ENCODE results near the gene CPM. TPM values are rescaled to one million over a fixed set of nuclear protein-coding genes. Genes with fewer than 3 reads are reported as not detected.

The CPM gene
- total and polyA plus RNA-seq, 2 of the 4 experiments (the other 2 are of a cell fraction) = 2.0 to 8.8 TPM

DNA sequence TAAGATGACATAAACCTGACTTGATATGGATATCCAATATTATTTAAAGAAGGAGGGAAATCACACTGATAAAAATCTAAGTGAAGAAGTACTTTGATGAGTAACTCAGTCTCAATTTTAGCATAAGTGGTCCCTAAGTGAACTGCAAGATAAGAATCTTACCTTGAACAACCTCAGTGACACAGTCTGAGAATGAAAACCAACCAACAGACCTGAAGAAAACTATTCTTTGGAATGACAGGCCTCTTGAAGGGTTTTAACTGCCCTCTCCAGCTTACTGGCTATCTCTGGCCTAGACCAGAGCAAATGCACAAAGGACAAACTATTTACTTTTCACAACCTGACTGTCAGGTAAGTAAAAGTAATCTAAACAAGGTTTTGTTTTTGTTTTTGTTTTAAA lies 44.7 kb downstream of the CPM start:
- no peak overlapping the region for H3K14ac ChIP-seq (replicated peaks; ENCODE audit: low read depth, low read length)
- H2BK20ac ChIP-seq (ENCODE audit: low read depth, low read length) = no peak overlapping the region
- no peak overlapping the region for H3K9ac ChIP-seq (ENCODE audit: low read depth, low read length)
- H2AFZ ChIP-seq (replicated peaks; ENCODE audit: low read length, poor library complexity) = no peak overlapping the region
- H3K4me1 ChIP-seq (ENCODE audit: control insufficient read depth, insufficient read depth, low read length) = no peaks in the 10 kb centered on the region
- intact Hi-C loops (cut with micrococcal nuclease) = no loop called here
- no peak overlapping the region for H2BK5ac ChIP-seq (ENCODE audit: low read depth, low read length, poor library complexity, severe bottlenecking)
- H3K56ac ChIP-seq (ENCODE audit: extremely low read depth, insufficient read depth, low read length) = no peak overlapping the region
- H2AK5ac ChIP-seq (ENCODE audit: low read depth, low read length) = no peak overlapping the region
- in situ Hi-C loops (cut with MboI; ENCODE audit: low sequenced_read_pairs) = no loop called here
- dilution Hi-C loops (cut with HindIII; ENCODE audit: low sequenced_read_pairs, unreplicated experiment) = no loop called here
- no peak overlapping the region for H3K27ac ChIP-seq (ENCODE audit: insufficient read depth, low read length)
- no peak overlapping the region for H3K4ac ChIP-seq (ENCODE audit: low read depth, low read length)
- no peaks in the 10 kb centered on the region for H3K9me1 ChIP-seq (ENCODE audit: insufficient read depth, low read length)
- POLR2A ChIA-PET (ENCODE audit: unreplicated experiment) = no interaction called here
- ATAC-seq (ENCODE audit: low read depth) (no peak), DNase-seq (no peak)
- no peak overlapping the region for H2BK120ac ChIP-seq (ENCODE audit: low read depth, low read length)
- no peaks in the 10 kb centered on the region for H3K36me3 ChIP-seq (ENCODE audit: control insufficient read depth, insufficient read depth, low read length)
- no peak overlapping the region for H2AK9ac ChIP-seq (replicated peaks; ENCODE audit: low read depth, low read length, poor library complexity)
- no peak overlapping the region for H4K5ac ChIP-seq (ENCODE audit: low read depth, low read length)
- BruUV-seq (replicated peaks) = no TSS peak
- H4K8ac ChIP-seq (ENCODE audit: low read depth in 2 of 2, low read length in 2 of 2) = no peak overlapping the region
- CTCF ChIA-PET = no interaction called here
- TF ChIP-seq CHD1 (IDR thresholded peaks at IDR 0.05; ENCODE audit: low read depth, low read length) (no peak), MXI1 (IDR thresholded peaks at IDR 0.05; ENCODE audit: borderline replicate concordance, low read depth, low read length) (no peak), NFE2L2 (IDR thresholded peaks at IDR 0.05; ENCODE audit: low read depth, low read length) (no peak), CEBPB (IDR thresholded peaks at IDR 0.05; ENCODE audit: low read depth, low read length) (no peak), RCOR1 (IDR thresholded peaks at IDR 0.05; ENCODE audit: insufficient replicate concordance, low read length) (no peak), FOS (IDR thresholded peaks at IDR 0.05; ENCODE audit: low read depth, low read length) (no peak), BHLHE40 (IDR thresholded peaks at IDR 0.05; ENCODE audit: low read depth, low read length) (no peak), MAFK (IDR thresholded peaks at IDR 0.05; ENCODE audit: low read depth, low read length) (no peak), RAD21 (IDR thresholded peaks at IDR 0.05; ENCODE audit: low read length) (no peak), SMC3 (IDR thresholded peaks at IDR 0.05; ENCODE audit: low read depth, low read length) (no peak), POLR2A (IDR thresholded peaks at IDR 0.05; ENCODE audit: low read depth, low read length) (no peak), RFX5 (IDR thresholded peaks at IDR 0.05; ENCODE audit: low read depth, low read length) (no peak), MAZ (IDR thresholded peaks at IDR 0.05; ENCODE audit: borderline replicate concordance, low read depth, low read length) (no peak)
- TF ChIP-seq, protein P1, sequence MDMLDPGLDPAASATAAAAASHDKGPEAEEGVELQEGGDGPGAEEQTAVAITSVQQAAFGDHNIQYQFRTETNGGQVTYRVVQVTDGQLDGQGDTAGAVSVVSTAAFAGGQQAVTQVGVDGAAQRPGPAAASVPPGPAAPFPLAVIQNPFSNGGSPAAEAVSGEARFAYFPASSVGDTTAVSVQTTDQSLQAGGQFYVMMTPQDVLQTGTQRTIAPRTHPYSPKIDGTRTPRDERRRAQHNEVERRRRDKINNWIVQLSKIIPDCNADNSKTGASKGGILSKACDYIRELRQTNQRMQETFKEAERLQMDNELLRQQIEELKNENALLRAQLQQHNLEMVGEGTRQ (IDR thresholded peaks at IDR 0.05; ENCODE audit: low read depth, low read length) = no peak
- TF ChIP-seq, protein P2, sequence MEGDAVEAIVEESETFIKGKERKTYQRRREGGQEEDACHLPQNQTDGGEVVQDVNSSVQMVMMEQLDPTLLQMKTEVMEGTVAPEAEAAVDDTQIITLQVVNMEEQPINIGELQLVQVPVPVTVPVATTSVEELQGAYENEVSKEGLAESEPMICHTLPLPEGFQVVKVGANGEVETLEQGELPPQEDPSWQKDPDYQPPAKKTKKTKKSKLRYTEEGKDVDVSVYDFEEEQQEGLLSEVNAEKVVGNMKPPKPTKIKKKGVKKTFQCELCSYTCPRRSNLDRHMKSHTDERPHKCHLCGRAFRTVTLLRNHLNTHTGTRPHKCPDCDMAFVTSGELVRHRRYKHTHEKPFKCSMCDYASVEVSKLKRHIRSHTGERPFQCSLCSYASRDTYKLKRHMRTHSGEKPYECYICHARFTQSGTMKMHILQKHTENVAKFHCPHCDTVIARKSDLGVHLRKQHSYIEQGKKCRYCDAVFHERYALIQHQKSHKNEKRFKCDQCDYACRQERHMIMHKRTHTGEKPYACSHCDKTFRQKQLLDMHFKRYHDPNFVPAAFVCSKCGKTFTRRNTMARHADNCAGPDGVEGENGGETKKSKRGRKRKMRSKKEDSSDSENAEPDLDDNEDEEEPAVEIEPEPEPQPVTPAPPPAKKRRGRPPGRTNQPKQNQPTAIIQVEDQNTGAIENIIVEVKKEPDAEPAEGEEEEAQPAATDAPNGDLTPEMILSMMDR (conservative IDR thresholded peaks at IDR 0.05; ENCODE audit: low read depth, low read length) = no peak
- TF ChIP-seq, protein P3, sequence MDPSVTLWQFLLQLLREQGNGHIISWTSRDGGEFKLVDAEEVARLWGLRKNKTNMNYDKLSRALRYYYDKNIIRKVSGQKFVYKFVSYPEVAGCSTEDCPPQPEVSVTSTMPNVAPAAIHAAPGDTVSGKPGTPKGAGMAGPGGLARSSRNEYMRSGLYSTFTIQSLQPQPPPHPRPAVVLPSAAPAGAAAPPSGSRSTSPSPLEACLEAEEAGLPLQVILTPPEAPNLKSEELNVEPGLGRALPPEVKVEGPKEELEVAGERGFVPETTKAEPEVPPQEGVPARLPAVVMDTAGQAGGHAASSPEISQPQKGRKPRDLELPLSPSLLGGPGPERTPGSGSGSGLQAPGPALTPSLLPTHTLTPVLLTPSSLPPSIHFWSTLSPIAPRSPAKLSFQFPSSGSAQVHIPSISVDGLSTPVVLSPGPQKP (IDR thresholded peaks at IDR 0.05; ENCODE audit: borderline replicate concordance, low read depth, low read length) = no peak
- no peak overlapping the region for H3K23ac ChIP-seq (ENCODE audit: low read depth, low read length)
- H3K27me3 ChIP-seq (ENCODE audit: control insufficient read depth, insufficient read depth, low read length) = no peaks in the 10 kb centered on the region
- no peak overlapping the region for H3K4me3 ChIP-seq (ENCODE audit: insufficient read depth, low read depth, low read length)
- no peaks in the 10 kb centered on the region for H3K9me3 ChIP-seq (ENCODE audit: control insufficient read depth, insufficient read depth, low read length)
- H3K18ac ChIP-seq (ENCODE audit: low read depth, low read length) = no peak overlapping the region
- no peak overlapping the region for H2BK15ac ChIP-seq (ENCODE audit: low read depth, low read length)
- H3K79me1 ChIP-seq (ENCODE audit: low read depth in 1 of 2, low read length in 2 of 2) = no peaks in the 10 kb centered on the region
- no peaks in the 10 kb centered on the region for H4K20me1 ChIP-seq (ENCODE audit: insufficient read depth, low read length)
- H3K4me2 ChIP-seq (ENCODE audit: low read depth, low read length) = no peak overlapping the region
- no peak overlapping the region for H4K91ac ChIP-seq (ENCODE audit: insufficient read depth, low read depth, low read length)
